Measurements from ENCODE around the gene HNRNPUL1.

The HNRNPUL1 gene

GRCh38 chr19:41263850-41264580 is at the start of gene HNRNPUL1:
Gene HNRNPUL1, plus strand, starts transcription at chr19:41264372. Its CDS starts 132 bp downstream, at chr19:41264504.
- Mint-ChIP-seq H3K9me3 (no peaks in the 10 kb centered on the region), H3K27ac (peak within 1 kb of the TSS; percentile 99 to 100 (median 100)), H3K4me3 (peak within 1 kb of the TSS; percentile 86 to 98 (median 94)), H3K27me3 (ENCODE audit: low read depth) (no peaks in the 10 kb centered on the region), H3K4me1 (peaks cover 35% of the 10 kb centered on the region), H3K36me3 (ENCODE audit: low read depth) (peaks cover 42% of the 10 kb centered on the region)
- TF ChIP-seq CTCF (IDR thresholded peaks at IDR 0.05; ENCODE audit: unreplicated experiment in 3 of 3), result peak in 1 of 3 experiments; percentile 33

DNA sequence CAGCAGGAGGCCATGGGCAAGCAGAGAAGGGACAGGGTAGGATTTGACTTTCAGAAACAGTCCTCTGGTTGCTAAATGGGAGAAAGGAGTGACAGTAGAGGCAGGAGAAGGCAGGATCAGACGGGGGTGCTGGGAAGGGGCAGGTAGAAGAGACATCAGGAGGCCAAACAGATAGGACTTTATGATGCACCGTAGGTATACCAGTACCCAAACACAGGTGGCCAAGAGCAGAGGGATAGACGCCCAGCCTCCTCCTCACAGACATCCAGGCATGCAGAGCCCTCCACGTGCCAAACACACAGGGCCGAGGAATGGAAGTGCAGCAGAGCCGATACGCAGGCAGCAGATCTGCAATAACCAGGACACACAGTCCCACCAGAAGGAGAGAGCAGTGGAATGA is 46.4 kb upstream of the HNRNPUL1 start:
- Mint-ChIP-seq H3K27ac (peak overlapping the region; percentile 75 to 91 (median 89)), H3K36me3 (ENCODE audit: low read depth) (peaks cover 12% of the 10 kb centered on the region), H3K4me1 (peaks cover 38% of the 10 kb centered on the region), H3K27me3 (ENCODE audit: low read depth) (peaks cover 5% of the 10 kb centered on the region), H3K9me3 (no peaks in the 10 kb centered on the region), H3K4me3 (peak overlapping the region; percentile 67 to 98 (median 81))
- no peak for TF ChIP-seq CTCF (IDR thresholded peaks at IDR 0.05; ENCODE audit: unreplicated experiment in 3 of 3)

DNA sequence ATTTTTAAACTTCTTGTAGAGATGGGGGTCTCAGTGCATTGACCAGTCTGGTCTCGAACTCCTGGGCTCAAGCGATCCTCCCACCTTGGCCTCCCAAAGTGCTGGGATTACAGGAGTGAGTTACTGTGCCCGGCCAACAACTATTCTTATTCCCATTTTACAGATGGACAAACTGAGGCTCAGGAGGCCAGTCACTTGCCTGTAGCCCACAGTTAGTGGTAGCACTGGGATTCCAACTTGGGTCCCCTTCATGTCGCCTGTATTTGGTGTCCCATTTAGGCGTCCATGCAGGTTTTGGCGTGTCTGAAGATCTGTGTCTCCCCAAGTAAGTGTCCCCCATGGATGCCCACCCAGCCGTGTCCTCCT is 45.9 kb upstream of the HNRNPUL1 start:
- Mint-ChIP-seq H3K36me3 (ENCODE audit: low read depth) (peaks cover 12% of the 10 kb centered on the region), H3K9me3 (no peaks in the 10 kb centered on the region), H3K4me3 (peak overlapping the region; percentile 96 to 98 (median 97))

DNA sequence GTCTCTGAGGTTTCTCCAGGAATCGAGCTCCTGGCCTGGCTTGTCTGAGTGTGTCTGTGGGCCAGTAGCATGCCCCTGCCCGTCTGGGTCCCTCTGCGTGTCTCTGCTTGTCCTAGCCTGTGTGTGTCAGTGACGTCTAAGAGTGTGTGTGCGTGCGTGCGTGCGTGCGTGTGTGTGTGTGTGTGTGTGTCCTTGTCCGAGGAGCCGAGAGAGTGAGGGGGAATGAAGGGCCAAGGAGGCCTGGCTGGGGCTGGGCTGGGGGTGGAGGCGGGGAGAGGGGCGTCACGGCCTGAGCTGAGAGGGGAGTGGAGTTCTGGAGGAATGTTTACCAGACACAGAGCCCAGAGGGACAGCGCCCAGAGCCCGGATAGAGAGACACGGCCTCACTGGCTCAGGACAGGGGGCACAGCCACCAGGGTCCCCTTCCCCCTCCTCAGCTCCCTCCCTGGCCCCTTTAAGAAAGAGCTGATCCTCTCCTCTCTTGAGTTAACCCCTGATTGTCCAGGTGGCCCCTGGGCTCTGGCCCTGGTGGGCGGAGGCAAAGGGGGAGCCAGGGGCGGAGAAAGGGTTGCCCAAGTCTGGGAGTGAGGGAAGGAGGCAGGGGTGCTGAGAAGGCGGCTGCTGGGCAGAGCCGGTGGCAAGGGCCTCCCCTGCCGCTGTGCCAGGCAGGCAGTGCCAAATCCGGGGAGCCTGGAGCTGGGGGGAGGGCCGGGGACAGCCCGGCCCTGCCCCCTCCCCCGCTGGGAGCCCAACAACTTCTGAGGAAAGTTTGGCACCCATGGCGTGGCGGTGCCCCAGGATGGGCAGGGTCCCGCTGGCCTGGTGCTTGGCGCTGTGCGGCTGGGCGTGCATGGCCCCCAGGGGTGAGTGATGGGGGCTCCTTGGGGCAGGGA is 45.3 kb upstream of the HNRNPUL1 start, which contains the start of gene AXL:
Gene AXL (plus strand): TSS at position 609 of the 893 bp plus-strand sequence. CDS start 170 bp downstream, at position 779.
- H3K9me3 Mint-ChIP-seq, result no peaks in the 10 kb centered on the region
- peaks cover 15% of the 10 kb centered on the region for H3K36me3 Mint-ChIP-seq (ENCODE audit: low read depth)
- H3K4me1 Mint-ChIP-seq, result peaks cover 48% of the 10 kb centered on the region
- H3K4me3 Mint-ChIP-seq, result peak within 1 kb of the TSS; percentile 96 to 98 (median 97)
- no peak for TF ChIP-seq CTCF (IDR thresholded peaks at IDR 0.05; ENCODE audit: unreplicated experiment in 3 of 3)
- peaks cover 9% of the 10 kb centered on the region for H3K27me3 Mint-ChIP-seq (ENCODE audit: low read depth)
- peak within 1 kb of the TSS; percentile 88 to 97 (median 94) for H3K27ac Mint-ChIP-seq

More for the DNA sequence above, 45.9 kb upstream of the HNRNPUL1 start:
- H3K4me1 Mint-ChIP-seq, result peaks cover 42% of the 10 kb centered on the region
- no peak for TF ChIP-seq CTCF (IDR thresholded peaks at IDR 0.05; ENCODE audit: unreplicated experiment in 3 of 3)
- peaks cover 8% of the 10 kb centered on the region for H3K27me3 Mint-ChIP-seq (ENCODE audit: low read depth)
- peak overlapping the region; percentile 88 to 95 (median 93) for H3K27ac Mint-ChIP-seq

- peak overlapping the region; percentile 96 to 98 (median 97) for H3K4me3 Mint-ChIP-seq
Observed at GRCh38 chr19:41219924-41220567, 44.1 kb upstream of the HNRNPUL1 start.

More at GRCh38 chr19:41219924-41220567, 44.1 kb upstream of the HNRNPUL1 start:
- H3K4me1 Mint-ChIP-seq, result peaks cover 57% of the 10 kb centered on the region
- no peaks in the 10 kb centered on the region for H3K9me3 Mint-ChIP-seq
- no peak for TF ChIP-seq CTCF (IDR thresholded peaks at IDR 0.05; ENCODE audit: unreplicated experiment in 3 of 3)
- peaks cover 9% of the 10 kb centered on the region for H3K27me3 Mint-ChIP-seq (ENCODE audit: low read depth)
- peaks cover 18% of the 10 kb centered on the region for H3K36me3 Mint-ChIP-seq (ENCODE audit: low read depth)
- H3K27ac Mint-ChIP-seq, result peak overlapping the region; percentile 88 to 97 (median 94)

Data from nephron (organoid).